Nephron progenitor cell (in vitro differentiated cells): ENCODE measurements around the gene SPINT3.

Experiments
- DNase-seq: peaks from one replicate; pipeline ENCODE4 v3.0.0; 2021
- H3K27ac Mint-ChIP-seq: 2 replicates; pipeline ENCODE4 v1.8.0; 2021; ENCODE audit warnings: mild to moderate bottlenecking, moderate library complexity, mixed read lengths
- H3K27me3 Mint-ChIP-seq: 2 replicates; pipeline ENCODE4 v1.8.0; 2021; ENCODE audit warnings: mild to moderate bottlenecking, low read depth, mixed read lengths; ENCODE audit not compliant: poor library complexity
- H3K36me3 Mint-ChIP-seq: 2 replicates; pipeline ENCODE4 v1.8.0; 2021; ENCODE audit warnings: low read depth, mixed read lengths
- H3K4me1 Mint-ChIP-seq: 2 replicates; pipeline ENCODE4 v1.8.0; 2021; ENCODE audit warnings: mixed read lengths
- H3K4me3 Mint-ChIP-seq: 2 replicates; pipeline ENCODE4 v1.8.0; 2021; ENCODE audit warnings: mild to moderate bottlenecking, moderate library complexity, mixed read lengths
- H3K9me3 Mint-ChIP-seq: 2 replicates; pipeline ENCODE4 v1.8.0; 2021; ENCODE audit warnings: mild to moderate bottlenecking, moderate library complexity, mixed read lengths
- CTCF ChIP-seq: fragments of 200-600 bp; sonication (generic); IDR thresholded peaks from 2 replicates; pipeline ENCODE4 v1.5.0; 2021; ENCODE audit warnings: antibody characterized with exemption

The SPINT3 gene

DNA sequence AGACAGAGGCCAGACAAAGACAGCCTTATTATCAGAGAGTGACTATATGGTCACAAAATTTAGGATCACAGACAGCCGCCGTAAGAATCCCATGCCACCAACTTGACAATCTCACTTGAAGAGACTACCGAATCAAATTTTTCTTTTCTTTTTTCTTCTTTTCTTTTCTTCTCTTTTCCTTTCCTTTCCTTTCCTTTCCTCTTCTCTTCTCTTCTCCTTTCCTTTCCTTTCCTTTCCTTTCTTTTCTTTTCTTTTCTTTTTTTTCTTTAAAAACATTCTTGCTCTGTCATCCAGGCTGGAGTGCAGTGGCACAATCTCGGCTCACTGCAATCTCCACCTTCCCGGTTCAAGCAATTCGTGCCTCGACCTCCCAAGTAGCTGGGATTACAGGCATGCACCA lies 33.0 kb upstream of the SPINT3 start:
- peaks cover 21% of the 10 kb centered on the region for H3K27me3 Mint-ChIP-seq
- no peaks in the 10 kb centered on the region for H3K9me3 Mint-ChIP-seq
- no peak overlapping the region for H3K27ac Mint-ChIP-seq
- DNase-seq, result no peak
- TF ChIP-seq CTCF, result no peak
- H3K4me1 Mint-ChIP-seq, result no peaks in the 10 kb centered on the region
- H3K4me3 Mint-ChIP-seq, result no peak overlapping the region
- H3K36me3 Mint-ChIP-seq, result no peaks in the 10 kb centered on the region

- peak within 1 kb of the TSS; percentile 26 for H3K27ac Mint-ChIP-seq
- H3K36me3 Mint-ChIP-seq, result no peaks in the 10 kb centered on the region
- TF ChIP-seq CTCF, result no peak
- peaks cover 25% of the 10 kb centered on the region for H3K27me3 Mint-ChIP-seq
- H3K9me3 Mint-ChIP-seq, result no peaks in the 10 kb centered on the region
- no peaks in the 10 kb centered on the region for H3K4me1 Mint-ChIP-seq
- no peak for DNase-seq
- H3K4me3 Mint-ChIP-seq, result no peak within 1 kb of the TSS
Observed at GRCh38 chr20:45547206-45547770, 31.9 kb upstream of the SPINT3 start, which contains the start of gene EPPIN. Gene EPPIN, minus strand, starts transcription at chr20:45547401. Its CDS starts 44 bp downstream, at chr20:45547357.

DNA sequence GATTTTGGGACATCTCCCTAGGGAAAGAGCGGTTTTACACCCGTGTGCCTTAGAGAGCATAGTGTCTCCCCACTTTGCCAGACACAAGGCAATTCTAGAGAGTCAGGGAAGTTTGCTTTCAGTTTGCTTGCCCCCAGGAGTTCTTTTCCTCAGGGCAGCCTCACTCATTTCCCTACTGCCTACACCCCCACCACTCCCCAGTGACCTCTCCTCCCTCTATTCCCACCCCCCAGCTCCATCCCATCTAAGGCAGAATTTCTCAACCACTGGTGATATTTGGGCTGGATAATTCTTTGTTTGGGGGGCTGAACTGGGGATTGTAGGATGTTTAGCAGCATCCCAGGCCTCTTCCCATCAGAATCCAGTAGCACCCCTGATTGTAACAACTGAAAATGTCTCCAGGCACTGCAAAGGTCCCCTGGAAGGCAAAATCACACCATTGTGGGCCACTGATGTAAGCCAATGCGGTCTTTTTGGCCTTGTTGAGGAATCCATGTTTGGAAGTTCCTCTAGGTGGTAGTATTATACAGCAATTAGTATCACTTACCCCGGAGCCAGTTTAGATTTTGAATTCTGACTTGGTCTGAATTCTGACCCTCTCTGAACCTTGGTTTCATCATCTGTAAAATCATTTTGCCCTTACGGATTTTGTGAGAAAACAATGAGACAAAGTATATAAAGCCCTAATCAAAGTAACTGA lies 30.5 kb upstream of the SPINT3 start:
- peak; percentile 24 for TF ChIP-seq CTCF
- Mint-ChIP-seq H3K9me3 (no peaks in the 10 kb centered on the region), H3K4me3 (no peak overlapping the region), H3K36me3 (no peaks in the 10 kb centered on the region), H3K4me1 (no peaks in the 10 kb centered on the region), H3K27me3 (peaks cover 32% of the 10 kb centered on the region), H3K27ac (no peak overlapping the region)
- no peak for DNase-seq

DNA sequence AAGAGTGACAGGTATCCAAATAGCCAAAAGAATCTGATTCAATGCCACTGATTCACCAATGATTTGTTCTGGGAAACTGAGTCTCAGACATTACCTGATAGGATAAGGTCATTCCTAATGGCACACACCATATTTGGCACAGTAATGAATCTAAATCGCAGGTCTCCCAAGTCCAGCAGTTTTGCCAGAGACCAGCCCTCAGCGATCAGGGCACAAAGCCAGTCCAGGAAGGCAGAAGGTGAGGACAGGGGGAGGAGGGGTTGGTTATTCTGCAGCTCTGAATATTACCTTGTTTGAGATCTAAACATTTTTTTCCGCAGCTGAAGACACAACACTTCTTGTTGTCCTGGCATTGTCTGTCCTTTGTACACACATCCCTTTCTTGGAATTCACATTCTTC lies 29.9 kb upstream of the SPINT3 start:
- H3K4me1 Mint-ChIP-seq, result no peaks in the 10 kb centered on the region
- no peak overlapping the region for H3K27ac Mint-ChIP-seq
- no peak overlapping the region for H3K4me3 Mint-ChIP-seq
- DNase-seq, result no peak
- peaks cover 32% of the 10 kb centered on the region for H3K27me3 Mint-ChIP-seq
- TF ChIP-seq CTCF, result no peak
- no peaks in the 10 kb centered on the region for H3K36me3 Mint-ChIP-seq
- no peaks in the 10 kb centered on the region for H3K9me3 Mint-ChIP-seq

DNA sequence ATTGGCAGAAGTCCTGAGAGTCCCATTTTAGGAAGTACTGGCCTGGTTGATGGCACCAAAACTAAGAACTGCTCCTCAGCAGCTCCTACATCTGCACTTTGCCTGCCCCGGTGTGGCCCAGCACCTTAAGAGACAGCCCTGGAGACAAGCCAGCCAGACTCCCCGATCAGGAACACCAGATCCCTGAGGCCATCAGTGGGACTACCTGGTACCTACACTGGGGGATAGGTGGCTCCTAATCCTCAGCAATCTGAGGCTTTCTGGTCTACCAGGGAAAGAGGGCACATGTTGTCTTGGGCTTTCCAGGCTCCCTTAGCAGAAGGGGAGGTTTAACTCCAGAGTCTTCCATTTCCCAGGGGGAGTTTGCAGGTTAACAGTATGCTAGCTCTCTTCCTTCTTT lies 24.0 kb upstream of the SPINT3 start, which contains the start of gene WFDC6:
WFDC6 (minus strand) TSS at position 101 of the 400 bp plus-strand sequence; CDS start at position 26, 75 bp downstream.
- Mint-ChIP-seq H3K4me3 (no peak within 1 kb of the TSS), H3K27me3 (peaks cover 24% of the 10 kb centered on the region), H3K9me3 (no peaks in the 10 kb centered on the region), H3K36me3 (no peaks in the 10 kb centered on the region), H3K27ac (no peak within 1 kb of the TSS), H3K4me1 (no peaks in the 10 kb centered on the region)
- TF ChIP-seq CTCF, result no peak
- no peak for DNase-seq
